HG03432 (cell line): ENCODE results near the gene ZYG11A.

ENCODE experiments used
- ATAC-seq: cut with Tn5 transposase; IDR thresholded peaks from one replicate; pipeline ENCODE4 v1.9.1; 2021; ENCODE audit warnings: mild to moderate bottlenecking, moderate library complexity; ENCODE audit not compliant: unreplicated experiment

ZYG11A gene

GRCh38 chr1:52917156-52917555, 74.6 kb downstream of the ZYG11A start:
- ATAC-seq, result no peak

GRCh38 chr1:52917581-52917980, 75.0 kb downstream of the ZYG11A start:
- no peak for ATAC-seq

- no peak for ATAC-seq
Measured at GRCh38 chr1:52918201-52918600, 75.6 kb downstream of the ZYG11A start.

- no peak for ATAC-seq
Measured at GRCh38 chr1:52919051-52919722, 76.6 kb downstream of the ZYG11A start.

- ATAC-seq, result no peak
Measured at GRCh38 chr1:52919723-52920483, 77.3 kb downstream of the ZYG11A start.

GRCh38 chr1:52920791-52921291, 78.3 kb downstream of the ZYG11A start:
- peak; percentile 4 for ATAC-seq

GRCh38 chr1:52925571-52926005, 83.0 kb downstream of the ZYG11A start:
- ATAC-seq, result no peak

GRCh38 chr1:52926864-52927211, 84.3 kb downstream of the ZYG11A start:
- ATAC-seq, result no peak

- peak; percentile 85 for ATAC-seq
Measured at GRCh38 chr1:52927212-52928014, 84.9 kb downstream of the ZYG11A start, which contains the start of gene SCP2. Gene SCP2, plus strand, starts transcription at chr1:52927276. Its CDS starts 121 bp downstream, at chr1:52927397.

- no peak for ATAC-seq
Measured at GRCh38 chr1:52928015-52928404, 85.5 kb downstream of the ZYG11A start.

- no peak for ATAC-seq
Measured at GRCh38 chr1:52929019-52929418, 86.5 kb downstream of the ZYG11A start.

- no peak for ATAC-seq
Measured at GRCh38 chr1:52937433-52938182, 95.0 kb downstream of the ZYG11A start.

- ATAC-seq, result no peak
Measured at GRCh38 chr1:52938183-52938451, 95.6 kb downstream of the ZYG11A start.

GRCh38 chr1:52943876-52944416, 101.4 kb downstream of the ZYG11A start:
- no peak for ATAC-seq

- ATAC-seq, result no peak
Measured at GRCh38 chr1:52944566-52944965, 102.0 kb downstream of the ZYG11A start.
